Skeletal muscle satellite cell (primary cell): ENCODE measurements around the gene MSH3.

Source experiments
- H3K27me3 ChIP-seq: 2 replicates; pipeline ENCODE4 v1.7.0; 2013; ENCODE audit warnings: low read length; ENCODE audit not compliant: control insufficient read depth, insufficient read depth
- H3K36me3 ChIP-seq: 2 replicates; pipeline ENCODE4 v1.7.0; 2013; ENCODE audit warnings: mild to moderate bottlenecking, control low read depth, low read length; ENCODE audit not compliant: insufficient read depth
- H3K4me1 ChIP-seq: 2 replicates; pipeline ENCODE4 v1.7.0; 2013; ENCODE audit warnings: low read length; ENCODE audit not compliant: control insufficient read depth, insufficient read depth
- H3K4me2 ChIP-seq: 2 replicates; pipeline ENCODE4 v1.7.0; 2013; ENCODE audit warnings: mild to moderate bottlenecking, low read length
- H3K4me3 ChIP-seq: 2 replicates; pipeline ENCODE4 v1.7.0; 2013; ENCODE audit warnings: low read length
- H3K9ac ChIP-seq: 2 replicates; pipeline ENCODE4 v1.7.0; 2013; ENCODE audit warnings: mild to moderate bottlenecking, low read depth, low read length, moderate library complexity
- H3K9me3 ChIP-seq: replicated peaks from 2 replicates; pipeline ENCODE4 v1.7.0; 2013; ENCODE audit warnings: mild to moderate bottlenecking, control low read depth, low read length

MSH3 gene

DNA sequence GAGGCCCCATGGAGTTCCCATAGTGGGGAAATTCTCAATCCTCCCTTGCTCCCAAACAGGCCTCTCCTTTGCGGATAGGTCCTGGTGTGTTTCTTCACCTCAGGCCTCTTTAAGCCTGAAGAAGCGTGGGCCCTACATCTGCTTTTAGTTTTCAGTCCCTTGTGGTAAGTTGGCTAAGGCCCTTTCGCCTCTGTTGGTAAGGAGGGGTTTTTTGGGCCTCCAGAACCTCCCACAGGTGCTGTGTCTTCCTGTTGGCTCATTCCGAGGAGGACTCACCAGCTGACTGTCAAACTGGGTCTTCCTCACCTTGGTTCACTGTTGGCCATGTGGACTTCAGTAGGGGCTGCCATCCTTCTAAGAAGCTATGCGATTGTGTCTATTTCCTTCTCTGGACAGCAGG is 56.8 kb downstream of the MSH3 start:
- no peak overlapping the region for H3K4me3 ChIP-seq
- no peaks in the 10 kb centered on the region for H3K4me1 ChIP-seq
- no peak overlapping the region for H3K4me2 ChIP-seq
- no peaks in the 10 kb centered on the region for H3K9me3 ChIP-seq
- no peak overlapping the region for H3K9ac ChIP-seq
- H3K27me3 ChIP-seq: no peaks in the 10 kb centered on the region
- peaks cover 4% of the 10 kb centered on the region for H3K36me3 ChIP-seq

DNA sequence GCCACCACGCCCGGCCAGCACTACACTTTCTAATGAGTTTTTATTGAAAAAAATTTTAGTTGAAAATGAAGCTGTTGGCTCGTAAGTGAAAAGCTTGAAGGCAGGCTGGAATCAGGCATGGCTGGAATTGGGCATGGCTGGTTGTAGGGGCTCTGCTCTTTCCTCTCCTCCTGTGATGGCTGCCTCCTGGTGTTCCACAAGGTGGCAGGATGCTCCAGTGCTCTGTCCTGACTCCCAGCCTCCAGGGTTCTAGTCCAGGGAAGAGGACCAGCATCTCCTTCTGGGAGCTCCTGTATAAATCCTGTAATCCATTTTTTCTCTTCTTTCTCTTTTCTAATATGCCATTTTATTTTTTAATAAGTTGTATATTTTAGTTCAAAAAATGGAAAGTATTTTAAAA is 57.5 kb downstream of the MSH3 start:
- no peaks in the 10 kb centered on the region for H3K4me1 ChIP-seq
- H3K4me3 ChIP-seq: no peak overlapping the region
- no peaks in the 10 kb centered on the region for H3K27me3 ChIP-seq
- no peaks in the 10 kb centered on the region for H3K9me3 ChIP-seq
- H3K36me3 ChIP-seq: peaks cover 3% of the 10 kb centered on the region
- no peak overlapping the region for H3K4me2 ChIP-seq
- no peak overlapping the region for H3K9ac ChIP-seq

DNA sequence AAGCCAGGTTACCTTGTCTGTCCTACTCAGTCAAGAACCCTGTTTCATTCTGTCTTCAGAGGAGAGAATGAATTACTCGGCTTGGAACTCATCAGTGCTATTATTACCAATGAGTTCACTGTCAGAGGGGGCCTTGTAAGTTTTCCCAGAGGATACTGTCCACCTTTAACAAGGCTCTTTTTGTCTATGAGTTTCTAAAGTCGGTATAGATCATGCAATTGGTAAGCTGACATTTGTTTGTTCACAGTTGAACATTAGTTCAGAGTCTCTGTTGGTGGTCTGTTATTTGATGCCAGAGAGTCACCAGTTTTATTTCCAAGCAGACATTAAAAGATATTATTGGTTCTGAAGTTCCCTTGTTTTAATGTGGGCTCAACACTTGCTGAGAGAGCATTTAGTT is 58.5 kb downstream of the MSH3 start:
- no peaks in the 10 kb centered on the region for H3K36me3 ChIP-seq
- no peak overlapping the region for H3K4me2 ChIP-seq
- H3K9me3 ChIP-seq: no peaks in the 10 kb centered on the region
- no peaks in the 10 kb centered on the region for H3K4me1 ChIP-seq
- H3K4me3 ChIP-seq: no peak overlapping the region
- H3K27me3 ChIP-seq: no peaks in the 10 kb centered on the region
- no peak overlapping the region for H3K9ac ChIP-seq

DNA sequence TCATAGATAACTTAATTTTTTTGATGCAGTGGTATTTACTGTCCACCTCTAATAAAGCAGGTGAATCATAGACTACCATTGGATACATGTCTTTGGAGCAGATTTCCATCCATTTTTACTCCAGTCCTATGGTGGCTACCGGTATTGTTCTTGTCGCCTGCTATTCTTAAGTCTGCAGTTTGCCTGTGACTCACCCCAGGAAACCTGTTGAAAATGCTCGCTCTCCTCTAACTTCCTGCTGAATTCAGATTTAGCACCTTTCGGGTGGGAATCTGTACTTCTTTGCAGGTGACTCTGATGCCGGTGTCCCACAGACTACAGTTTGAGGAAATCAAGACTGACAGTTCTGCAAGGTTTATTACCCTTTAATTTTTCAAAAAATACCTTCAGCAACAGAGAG is 59.2 kb downstream of the MSH3 start:
- H3K9me3 ChIP-seq: no peaks in the 10 kb centered on the region
- H3K4me3 ChIP-seq: no peak overlapping the region
- no peaks in the 10 kb centered on the region for H3K4me1 ChIP-seq
- H3K27me3 ChIP-seq: no peaks in the 10 kb centered on the region
- no peak overlapping the region for H3K9ac ChIP-seq
- H3K36me3 ChIP-seq: no peaks in the 10 kb centered on the region
- no peak overlapping the region for H3K4me2 ChIP-seq

DNA sequence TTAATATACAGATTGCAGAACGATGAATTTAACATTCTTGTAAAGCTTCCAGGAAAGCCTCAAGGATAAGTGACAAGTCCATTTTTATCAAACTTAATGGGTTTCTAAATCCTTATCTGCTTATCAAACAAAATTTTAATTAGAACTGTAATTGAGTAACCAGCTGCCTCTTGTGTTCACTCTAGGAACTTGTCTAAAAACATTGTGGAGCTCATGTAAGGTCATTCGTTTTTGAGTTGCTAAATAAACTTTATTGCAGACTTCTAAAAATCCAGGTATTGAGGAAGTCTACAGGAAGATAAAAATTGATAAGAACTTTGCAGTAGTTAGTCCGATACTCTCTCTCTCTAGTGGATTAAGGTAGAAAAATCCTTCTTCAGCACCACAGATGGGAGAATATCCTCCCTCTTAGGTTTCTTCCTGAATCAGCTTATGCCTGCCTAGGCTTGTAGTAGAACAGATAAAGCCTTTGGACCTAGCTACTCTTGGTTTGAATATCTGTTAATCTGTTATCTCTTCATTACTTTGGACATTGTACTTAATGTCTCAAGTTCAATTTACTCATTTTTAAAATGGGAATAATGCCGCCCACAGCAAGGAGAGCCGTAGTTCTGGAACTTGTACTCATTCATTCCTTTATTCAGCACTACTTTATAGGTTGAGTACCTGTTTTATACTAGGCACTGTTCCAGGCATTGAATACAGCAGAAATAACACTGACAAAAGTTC is 60.3 kb downstream of the MSH3 start:
- H3K4me2 ChIP-seq: no peak overlapping the region
- H3K36me3 ChIP-seq: peaks cover 3% of the 10 kb centered on the region
- H3K9ac ChIP-seq: no peak overlapping the region
- no peaks in the 10 kb centered on the region for H3K9me3 ChIP-seq
- no peaks in the 10 kb centered on the region for H3K4me1 ChIP-seq
- no peak overlapping the region for H3K4me3 ChIP-seq
- no peaks in the 10 kb centered on the region for H3K27me3 ChIP-seq

DNA sequence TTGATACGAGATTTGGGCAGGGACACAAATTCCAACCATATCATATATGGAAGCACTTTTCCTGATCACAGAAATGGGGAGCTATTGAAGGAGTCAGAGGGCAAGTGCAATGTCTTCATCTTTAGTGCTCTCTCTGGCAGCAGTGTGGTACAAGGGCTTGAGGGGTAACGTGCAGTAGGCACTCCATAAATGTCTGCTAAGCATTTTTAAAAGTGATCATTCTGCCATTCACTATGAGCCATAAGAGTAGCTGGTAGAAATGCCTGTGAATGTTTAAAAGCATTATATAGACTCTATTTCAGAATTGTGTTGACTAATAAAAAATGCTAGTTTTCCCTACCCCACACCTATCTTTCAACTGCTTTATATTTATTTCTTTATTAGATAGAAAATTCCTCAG is 61.4 kb downstream of the MSH3 start:
- H3K4me1 ChIP-seq: no peaks in the 10 kb centered on the region
- peaks cover 7% of the 10 kb centered on the region for H3K36me3 ChIP-seq
- H3K4me3 ChIP-seq: no peak overlapping the region
- H3K4me2 ChIP-seq: no peak overlapping the region
- no peak overlapping the region for H3K9ac ChIP-seq
- H3K9me3 ChIP-seq: no peaks in the 10 kb centered on the region
- no peaks in the 10 kb centered on the region for H3K27me3 ChIP-seq

DNA sequence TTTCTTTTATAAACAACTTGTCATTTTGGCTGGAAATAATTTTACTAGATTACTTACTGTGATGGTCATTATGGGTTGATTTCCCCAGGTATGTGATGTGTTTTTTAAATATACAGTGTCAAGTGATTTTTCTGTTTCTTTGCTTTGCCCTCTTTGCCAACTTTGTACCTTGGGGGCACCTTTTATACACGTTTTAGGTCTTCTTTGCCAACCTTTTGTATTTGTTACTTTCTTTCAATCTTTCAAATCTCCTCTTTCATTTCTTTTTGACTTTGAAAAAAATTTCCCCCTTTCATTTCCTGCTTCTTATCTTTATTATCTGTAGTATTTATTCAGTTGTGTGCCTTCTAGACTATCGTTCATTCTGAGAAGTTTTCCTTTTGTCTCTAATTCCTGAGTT is 65.7 kb downstream of the MSH3 start:
- no peaks in the 10 kb centered on the region for H3K27me3 ChIP-seq
- peaks cover 7% of the 10 kb centered on the region for H3K36me3 ChIP-seq
- no peaks in the 10 kb centered on the region for H3K4me1 ChIP-seq

DNA sequence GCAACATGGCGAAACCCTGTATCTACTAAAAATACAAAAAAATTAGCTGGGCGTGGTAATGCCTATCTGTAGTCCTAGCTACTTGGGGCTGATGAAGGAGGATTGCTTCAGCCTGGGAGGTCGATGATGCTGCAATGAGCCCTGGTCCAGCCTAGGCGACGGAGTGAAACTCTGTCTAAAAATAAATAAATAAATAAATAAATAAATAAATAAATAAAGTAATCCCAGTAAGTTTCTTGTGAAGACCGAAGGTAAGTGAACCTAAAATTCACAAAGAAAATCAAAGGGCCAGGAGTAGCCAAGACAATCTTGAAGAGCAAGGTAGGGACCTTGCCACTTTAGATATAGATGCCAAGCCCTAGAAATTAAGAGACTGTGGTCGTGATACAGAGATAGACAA is 68.5 kb downstream of the MSH3 start:
- no peaks in the 10 kb centered on the region for H3K9me3 ChIP-seq
- no peaks in the 10 kb centered on the region for H3K4me1 ChIP-seq
- no peak overlapping the region for H3K4me3 ChIP-seq
- H3K9ac ChIP-seq: no peak overlapping the region
- H3K27me3 ChIP-seq: no peaks in the 10 kb centered on the region
- no peak overlapping the region for H3K4me2 ChIP-seq
- peaks cover 27% of the 10 kb centered on the region for H3K36me3 ChIP-seq

More for the DNA sequence above, 65.7 kb downstream of the MSH3 start:
- no peaks in the 10 kb centered on the region for H3K9me3 ChIP-seq
- H3K4me2 ChIP-seq: no peak overlapping the region
- H3K4me3 ChIP-seq: no peak overlapping the region
- H3K9ac ChIP-seq: no peak overlapping the region

DNA sequence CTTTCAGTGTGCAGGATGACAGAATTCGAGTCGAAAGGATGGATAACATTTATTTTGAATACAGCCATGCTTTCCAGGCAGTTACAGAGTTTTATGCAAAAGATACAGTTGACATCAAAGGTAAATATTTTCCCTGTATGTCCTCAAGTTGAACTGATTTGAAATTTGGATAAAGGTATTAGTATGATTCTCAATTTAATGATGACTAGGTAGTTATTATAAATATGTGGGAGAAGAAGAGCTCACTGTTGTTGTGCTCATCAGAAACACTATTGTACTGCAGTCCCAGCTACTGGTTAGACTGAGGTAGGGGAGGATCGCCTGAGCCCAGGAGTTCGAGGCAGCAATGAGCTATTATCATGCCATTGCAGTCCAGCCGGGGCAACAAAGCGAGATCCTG is 71.0 kb downstream of the MSH3 start:
- no peak overlapping the region for H3K4me2 ChIP-seq
- H3K36me3 ChIP-seq: peaks cover 29% of the 10 kb centered on the region
- no peaks in the 10 kb centered on the region for H3K27me3 ChIP-seq
- H3K9ac ChIP-seq: no peak overlapping the region
- no peaks in the 10 kb centered on the region for H3K9me3 ChIP-seq
- H3K4me3 ChIP-seq: no peak overlapping the region
- no peaks in the 10 kb centered on the region for H3K4me1 ChIP-seq

DNA sequence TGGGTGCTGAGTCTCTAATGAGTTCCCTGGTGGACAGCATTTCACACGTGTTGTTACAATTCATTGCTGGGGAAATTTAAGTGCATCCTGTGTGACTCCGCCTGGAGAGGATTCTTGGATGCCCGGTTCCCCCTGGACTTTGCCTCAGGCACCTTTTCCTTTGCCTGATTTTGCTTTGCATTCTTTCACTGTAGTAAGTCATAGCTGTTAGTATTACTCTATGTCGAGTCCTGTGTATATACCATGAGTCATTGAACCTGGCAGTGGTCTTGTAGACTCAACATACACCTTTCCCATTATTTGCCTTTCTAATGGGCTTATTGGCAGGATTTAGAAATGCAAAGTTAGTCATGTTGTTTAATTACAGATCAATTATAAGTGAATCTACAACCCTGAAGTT is 82.3 kb downstream of the MSH3 start:
- Histone ChIP-seq H3K9ac (no peak overlapping the region), H3K27me3 (no peaks in the 10 kb centered on the region), H3K4me2 (no peak overlapping the region), H3K4me3 (no peak overlapping the region), H3K4me1 (no peaks in the 10 kb centered on the region), H3K9me3 (no peaks in the 10 kb centered on the region), H3K36me3 (no peaks in the 10 kb centered on the region)

DNA sequence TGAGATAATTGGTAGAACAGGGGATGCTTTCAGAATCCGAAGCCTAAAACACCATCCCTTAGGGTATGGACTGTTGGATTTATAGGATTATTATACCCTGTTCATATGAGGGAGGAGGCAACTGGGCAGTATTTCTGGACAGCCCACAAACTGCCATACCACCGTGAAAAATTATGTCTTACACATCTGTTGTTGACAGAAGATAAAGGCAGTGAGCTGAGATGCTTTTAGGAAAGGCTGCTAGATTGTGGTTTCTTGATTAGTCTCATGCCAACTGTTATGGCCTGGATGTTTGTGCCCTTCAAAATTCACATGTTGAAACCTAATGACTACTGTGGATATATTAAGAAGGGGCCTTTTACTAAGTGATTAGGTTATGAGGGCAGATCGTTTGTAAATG is 84.0 kb downstream of the MSH3 start:
- no peak overlapping the region for H3K4me3 ChIP-seq
- no peak overlapping the region for H3K4me2 ChIP-seq
- H3K27me3 ChIP-seq: no peaks in the 10 kb centered on the region
- no peaks in the 10 kb centered on the region for H3K36me3 ChIP-seq
- H3K4me1 ChIP-seq: no peaks in the 10 kb centered on the region
- no peak overlapping the region for H3K9ac ChIP-seq
- H3K9me3 ChIP-seq: no peaks in the 10 kb centered on the region

DNA sequence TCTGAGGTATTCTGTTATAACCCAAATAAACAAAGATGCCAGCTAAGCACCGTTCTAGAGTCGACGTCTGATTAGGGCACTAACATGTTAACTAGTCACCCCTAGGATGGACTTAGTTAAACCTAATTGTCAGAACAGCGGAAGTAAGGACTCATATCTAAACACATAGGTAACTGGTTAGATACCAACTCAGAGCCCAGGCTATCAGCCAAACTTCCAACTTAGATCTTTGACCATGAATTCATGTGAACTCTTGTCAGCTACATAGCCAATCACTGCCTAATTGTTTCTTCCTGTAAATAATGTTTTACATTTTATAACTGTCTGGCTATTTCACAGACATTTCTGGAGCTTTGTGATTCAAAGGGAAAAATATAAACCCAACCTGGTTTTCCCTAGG is 84.6 kb downstream of the MSH3 start:
- Histone ChIP-seq H3K4me2 (no peak overlapping the region), H3K4me3 (no peak overlapping the region), H3K36me3 (no peaks in the 10 kb centered on the region), H3K9me3 (no peaks in the 10 kb centered on the region), H3K27me3 (no peaks in the 10 kb centered on the region), H3K4me1 (no peaks in the 10 kb centered on the region), H3K9ac (no peak overlapping the region)
